ENCODE data around the gene RAB6B.

Gene RAB6B

GRCh38 chr3:133895208-133896001 is at the start of gene RAB6B:
Gene RAB6B (minus strand): TSS chr3:133895882. CDS start chr3:133895466, 416 bp downstream.
- no peak for DNase-seq

DNA sequence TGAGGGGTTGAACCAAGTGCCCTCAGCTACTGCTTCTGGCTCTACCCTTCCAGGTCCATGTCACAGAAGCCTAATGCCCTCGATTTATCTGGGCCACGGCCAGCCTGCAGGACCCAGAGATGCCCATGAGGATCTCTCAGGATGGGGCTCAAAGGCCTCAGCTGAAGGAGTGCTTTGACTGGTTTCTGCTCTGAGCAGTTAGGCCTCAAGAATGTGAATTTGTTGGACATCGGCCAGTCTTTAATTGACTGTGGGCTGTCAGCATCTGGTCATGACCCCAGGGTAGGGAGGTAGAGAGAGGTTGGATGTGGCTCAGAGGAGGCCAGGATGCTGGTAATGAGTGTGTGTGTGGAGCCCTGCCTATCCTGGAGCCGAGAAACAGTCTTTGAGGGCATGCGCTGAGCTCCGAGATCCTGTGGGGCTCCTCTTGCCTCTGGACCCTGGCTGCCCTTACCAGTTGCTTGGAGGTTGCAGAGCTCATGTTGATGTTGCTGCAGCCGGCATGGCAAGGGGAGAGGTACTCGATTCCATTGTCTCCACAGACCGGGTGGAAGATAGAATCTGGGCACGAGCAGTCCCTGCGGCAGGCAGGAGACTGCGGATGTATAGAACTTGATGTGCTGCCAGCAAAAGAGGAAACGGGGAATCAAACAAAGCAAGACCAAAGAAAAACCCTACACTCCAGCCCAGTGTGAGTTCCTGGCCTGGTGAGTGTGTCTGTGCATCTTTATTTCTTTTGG is 49.1 kb upstream of the RAB6B start:
- no peak for DNase-seq

DNA sequence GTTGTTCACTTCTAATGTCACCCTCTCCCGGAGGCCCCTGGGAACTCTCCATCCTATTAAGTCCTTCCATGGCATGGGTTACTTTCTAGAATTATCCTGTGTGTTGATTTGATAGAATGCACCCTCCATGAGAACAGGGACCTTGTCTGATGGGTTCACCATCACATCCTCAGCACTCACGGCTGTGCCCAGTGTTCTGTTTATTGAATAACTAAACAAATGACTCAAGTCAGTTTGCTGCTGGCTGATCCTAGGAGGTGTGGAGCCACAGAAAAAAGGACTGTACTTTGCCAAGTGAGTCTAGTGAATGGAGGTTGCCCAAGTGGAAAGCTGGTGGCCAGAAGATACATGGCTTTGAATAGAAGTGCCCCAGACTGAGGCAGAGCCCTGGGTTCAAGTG is 48.5 kb upstream of the RAB6B start:
- DNase-seq: no peak

DNA sequence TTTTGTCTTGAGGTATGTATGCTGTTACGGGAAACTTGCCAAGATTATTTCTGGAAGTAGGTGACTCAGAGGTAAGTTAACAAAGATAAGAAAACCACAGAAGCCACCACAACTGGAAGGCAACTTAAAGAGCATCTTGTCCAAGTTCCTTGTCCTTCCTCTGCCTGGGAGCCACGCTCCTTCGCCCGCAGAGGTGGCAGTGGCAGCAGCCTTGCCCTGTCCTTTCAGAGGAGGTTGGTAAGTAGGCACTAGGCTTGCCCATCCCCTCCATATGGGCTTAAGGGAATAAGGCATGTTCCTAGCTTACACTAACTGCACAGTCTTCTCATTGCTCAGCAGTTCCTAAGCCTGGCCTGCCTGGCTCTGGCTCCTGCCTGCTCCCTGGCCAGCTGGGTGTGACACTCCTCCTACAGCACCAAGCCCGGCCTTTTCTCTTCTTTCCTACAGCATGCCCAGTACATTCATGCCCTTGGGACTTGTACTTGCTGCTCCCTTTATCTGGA is 48.0 kb upstream of the RAB6B start:
- peak; percentile 58 for DNase-seq

DNA sequence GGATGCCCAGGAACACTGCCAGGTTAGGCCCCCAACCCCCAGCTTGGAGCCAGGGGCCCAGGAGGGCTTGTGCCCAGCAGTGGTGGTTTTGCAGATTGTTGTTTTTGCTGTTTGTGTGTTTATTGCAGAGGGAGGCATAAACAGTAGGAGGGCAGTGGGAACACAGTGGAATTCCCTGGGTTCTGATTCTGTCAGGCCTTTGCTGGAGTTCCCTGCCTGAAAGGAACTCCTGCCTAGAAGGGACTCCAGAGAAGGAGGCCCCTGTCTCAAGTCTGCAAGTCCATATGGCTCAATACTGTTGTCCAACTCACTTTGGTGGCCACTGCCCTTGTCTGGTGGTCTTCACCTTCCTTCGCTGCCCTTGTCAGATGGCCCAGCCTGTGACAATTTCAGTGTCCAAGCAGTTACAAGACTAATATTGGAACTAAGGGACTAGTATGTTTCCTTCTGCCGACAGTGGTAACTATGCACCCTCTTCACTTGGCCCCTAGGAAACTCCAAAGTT is 47.4 kb upstream of the RAB6B start:
- no peak for DNase-seq

- DNase-seq: no peak
Measured at GRCh38 chr3:133941415-133941821, 45.7 kb upstream of the RAB6B start.

DNA sequence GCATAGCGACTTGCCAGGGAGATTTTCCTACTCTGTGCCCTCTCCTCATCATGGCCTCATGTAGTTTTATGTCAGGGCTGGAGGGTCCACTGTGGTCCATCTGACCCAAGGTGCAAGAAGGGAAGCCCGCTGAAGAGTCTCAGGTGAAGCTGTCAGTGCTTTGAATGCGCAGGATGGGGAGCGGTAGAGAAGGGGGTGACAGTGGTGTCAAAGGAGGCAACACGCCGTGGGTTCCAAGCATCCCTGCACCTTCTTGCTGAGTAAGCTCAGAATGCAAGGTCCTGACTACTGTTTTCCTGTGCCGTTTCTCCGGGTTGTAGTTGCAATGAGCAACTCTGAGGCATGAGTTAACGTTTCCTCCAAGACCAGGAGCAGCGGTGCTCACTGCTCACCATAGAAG is 44.9 kb upstream of the RAB6B start:
- no peak for DNase-seq

GRCh38 chr3:133939463-133939835 is 43.8 kb upstream of the RAB6B start:
- DNase-seq: no peak

DNA sequence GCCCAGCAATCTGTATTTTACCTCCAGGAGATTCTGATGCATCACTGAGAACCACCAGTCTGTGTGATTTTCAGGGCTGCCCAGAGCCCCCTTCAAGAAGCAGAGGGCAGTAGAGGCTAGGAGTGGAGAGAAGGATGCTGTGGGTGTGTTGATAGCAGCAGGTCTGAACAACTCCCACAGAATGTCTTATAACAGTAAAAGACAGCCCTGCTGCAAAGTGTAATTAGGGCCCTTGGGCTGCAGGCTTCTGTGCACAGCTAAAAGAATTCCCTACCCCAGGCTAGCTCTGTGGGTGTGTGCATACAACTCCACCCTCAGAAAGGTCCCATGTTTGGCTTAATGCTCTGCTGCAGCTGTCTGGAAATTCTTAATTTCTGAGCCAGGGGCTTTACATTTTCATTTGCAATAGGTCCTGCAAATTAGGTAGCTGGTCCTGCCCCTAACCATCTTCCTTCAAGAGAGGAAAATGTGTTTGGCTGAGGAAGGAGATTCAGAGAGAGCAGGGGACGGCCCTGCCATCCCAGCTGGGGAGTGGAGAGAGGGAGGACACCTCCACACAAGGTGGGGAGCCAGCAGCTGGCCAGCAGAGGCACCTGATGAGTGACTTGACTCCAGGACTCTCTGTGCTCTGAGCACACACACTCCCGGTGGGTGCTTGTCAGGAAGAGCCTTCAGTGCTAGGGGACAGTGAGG is 43.2 kb upstream of the RAB6B start:
- DNase-seq: no peak

DNA sequence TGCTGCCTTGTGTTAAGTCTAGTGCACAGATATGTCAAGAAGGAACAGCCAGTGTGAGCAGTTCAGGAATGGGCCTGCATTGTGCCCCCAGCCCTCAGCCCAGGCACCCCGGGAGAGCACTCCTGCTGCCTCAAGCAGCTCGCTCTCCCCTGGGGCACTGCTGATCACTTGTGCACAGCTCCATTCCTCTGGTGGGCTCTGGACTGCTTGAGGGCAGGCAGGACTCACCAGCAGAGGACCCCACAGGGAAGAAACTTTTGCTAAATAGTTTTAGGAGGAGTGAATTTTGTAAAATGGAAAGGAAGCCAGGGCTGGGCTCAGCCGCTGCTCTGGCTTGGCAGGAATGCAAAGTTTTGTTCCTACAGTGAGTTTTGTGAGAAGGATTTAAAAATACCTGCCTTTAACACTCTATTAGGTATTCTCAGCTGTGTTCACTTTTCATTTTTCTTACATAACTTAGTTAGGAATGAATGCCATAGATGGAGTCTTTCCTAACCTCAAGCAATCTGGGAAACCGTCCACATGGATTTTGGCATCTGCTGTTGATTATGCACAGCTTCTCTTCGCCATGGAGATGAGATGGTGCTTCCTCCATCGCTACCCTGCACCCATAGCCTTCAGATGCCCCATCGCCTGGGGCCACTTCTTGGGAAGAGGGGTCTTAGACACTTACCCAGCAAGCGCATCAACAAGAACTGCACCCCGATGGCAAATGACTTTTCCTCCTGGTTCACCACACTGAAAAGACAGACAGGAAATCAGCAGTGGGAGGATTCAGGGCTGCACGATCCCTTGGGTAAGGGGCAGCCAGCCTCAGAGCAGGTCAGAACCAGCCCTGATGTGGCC is 42.3 kb upstream of the RAB6B start:
- no peak for DNase-seq

- DNase-seq: no peak
Measured at GRCh38 chr3:133937061-133937686, 41.5 kb upstream of the RAB6B start.

GRCh38 chr3:133935843-133936769 is 40.4 kb upstream of the RAB6B start:
- DNase-seq: no peak

DNA sequence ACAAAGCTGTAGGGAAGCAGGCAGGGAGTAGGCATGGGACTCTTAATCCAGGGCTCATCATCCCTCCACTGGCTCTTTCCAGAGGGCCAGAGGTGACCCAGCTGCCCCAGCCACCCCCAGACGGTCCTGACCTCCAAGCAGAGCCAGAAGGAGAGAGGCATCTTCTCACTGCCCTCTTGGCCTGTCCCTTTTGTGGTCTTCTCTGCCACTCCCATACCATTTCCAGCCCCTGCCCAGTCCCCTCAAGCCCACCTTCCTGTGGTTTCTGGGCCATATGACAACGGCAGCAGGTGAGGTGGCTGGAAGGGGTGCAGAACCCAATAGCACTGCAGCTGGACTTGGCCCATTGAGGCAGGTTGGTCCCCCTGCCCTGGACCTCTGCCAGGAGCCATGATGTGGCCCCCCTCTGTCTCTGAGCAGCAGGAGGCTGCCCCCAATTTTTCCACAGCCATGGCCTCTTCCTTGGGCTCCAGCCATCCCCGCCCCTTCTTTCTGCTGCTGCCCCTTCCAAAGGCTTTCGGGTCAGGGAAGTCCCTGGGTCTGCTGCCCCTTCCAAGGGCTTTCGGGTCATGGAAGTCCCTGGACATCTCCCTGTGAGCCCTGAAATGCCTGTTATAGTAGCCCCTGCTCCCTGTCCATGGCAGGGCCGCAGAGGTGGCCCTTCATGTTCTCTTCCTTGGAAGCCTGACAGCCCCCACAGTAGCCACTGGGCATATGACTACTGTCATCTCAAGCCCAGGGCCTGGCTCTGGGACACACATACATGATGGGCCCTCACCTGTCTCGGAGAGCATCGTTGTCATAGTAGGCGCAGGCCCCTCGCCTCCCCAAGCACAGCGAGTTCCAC is 39.5 kb upstream of the RAB6B start:
- DNase-seq: no peak

DNA sequence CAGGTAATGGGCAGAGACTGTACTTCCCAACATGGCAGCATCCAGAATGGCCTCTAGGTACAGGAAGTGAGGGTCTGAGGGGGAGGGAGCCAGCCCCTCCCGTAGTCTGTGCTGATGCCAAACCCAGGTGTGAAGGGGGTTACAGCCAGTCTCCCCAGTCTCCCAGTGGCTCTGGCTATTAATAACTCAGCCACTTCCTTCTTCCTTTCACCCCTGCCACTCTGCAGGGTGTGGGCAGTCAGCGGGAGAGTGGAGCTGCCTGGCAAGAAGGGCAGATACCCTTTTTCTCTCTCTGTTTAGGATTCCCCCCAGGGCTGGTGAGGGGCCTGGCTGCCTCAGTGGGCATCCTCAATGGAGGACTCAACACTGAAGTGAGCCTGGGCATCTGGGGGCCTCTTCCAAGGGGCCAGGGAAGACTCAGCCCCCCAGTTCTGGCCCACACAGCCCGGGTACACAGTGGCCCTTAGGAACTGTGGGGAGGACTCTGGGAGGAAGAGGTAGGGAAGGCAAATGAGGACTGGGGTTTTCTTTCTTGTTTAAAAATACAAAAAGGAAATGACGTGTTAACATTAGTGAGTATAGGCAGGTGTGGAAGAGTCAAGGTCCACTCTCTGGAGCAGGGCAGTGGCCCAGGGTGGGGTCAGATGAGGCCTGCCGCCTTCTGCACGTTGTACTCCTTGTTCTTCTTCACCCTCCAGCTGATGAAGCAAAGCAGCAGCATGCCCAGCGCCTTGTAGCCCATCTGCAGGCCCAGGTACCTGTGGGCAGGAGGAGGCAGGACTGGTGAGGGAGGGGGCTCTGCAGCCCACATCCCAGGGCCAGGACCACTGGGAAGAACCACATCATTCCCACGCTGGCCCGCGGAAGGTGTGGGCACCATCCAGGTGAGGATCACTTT is 38.6 kb upstream of the RAB6B start:
- DNase-seq: no peak

GRCh38 chr3:133933097-133934024 is 37.7 kb upstream of the RAB6B start:
- DNase-seq: no peak

- DNase-seq: no peak
Measured at GRCh38 chr3:133932009-133932408, 36.3 kb upstream of the RAB6B start.

DNA sequence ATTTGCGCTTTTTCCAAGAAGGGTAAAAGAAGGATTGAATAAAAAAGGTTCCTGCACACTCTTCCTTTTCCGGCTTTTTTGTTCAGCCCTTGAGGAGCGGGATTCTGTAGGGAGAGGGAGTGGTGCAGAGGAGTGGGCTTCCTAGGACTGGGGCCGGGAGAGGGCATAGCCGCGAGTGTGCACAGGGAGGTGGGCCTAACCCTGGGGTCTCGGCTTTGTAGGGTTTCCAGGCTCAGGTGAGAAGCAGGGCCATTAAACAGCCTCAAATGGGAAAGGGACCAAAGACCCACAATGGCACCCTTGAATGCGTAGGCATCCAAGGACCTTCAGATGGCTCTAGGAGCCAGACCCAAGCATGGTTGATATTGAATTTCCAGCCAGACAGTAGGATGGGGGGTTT is 35.4 kb upstream of the RAB6B start:
- DNase-seq: no peak

All from SIG-M5 (cell line).